Tibial nerve (tissue), 4 donors: ENCODE results near the gene KLK5.

ENCODE experiments used
- EP300 ChIP-seq, 2 donors: sonication (generic); formaldehyde crosslinking; IDR thresholded peaks; one replicate each; pipeline ENCODE4 v1.6.1; 2017; ENCODE audit warnings: antibody characterized with exemption in 2 of 2, mild to moderate bottlenecking in 1 of 2
- POLR2A ChIP-seq, 2 donors: fragments of 450-650 bp; IDR thresholded peaks; one replicate each; pipeline ENCODE4 v1.6.1; 2017; ENCODE audit warnings: antibody characterized with exemption in 2 of 2, mild to moderate bottlenecking in 2 of 2, moderate library complexity in 2 of 2
- TF ChIP-seq, protein P1 (sequence below), 5 experiments: fragments of 200-600 bp in 3 of 5; fragments of 450-650 bp in 2 of 5; sonication (generic) in 3 of 5; IDR thresholded peaks; one replicate each; pipeline ENCODE4 v1.5.1; 2016 to 2019; ENCODE audit warnings: antibody characterized with exemption in 5 of 5, mild to moderate bottlenecking in 3 of 5, moderate library complexity in 2 of 5

DNA sequence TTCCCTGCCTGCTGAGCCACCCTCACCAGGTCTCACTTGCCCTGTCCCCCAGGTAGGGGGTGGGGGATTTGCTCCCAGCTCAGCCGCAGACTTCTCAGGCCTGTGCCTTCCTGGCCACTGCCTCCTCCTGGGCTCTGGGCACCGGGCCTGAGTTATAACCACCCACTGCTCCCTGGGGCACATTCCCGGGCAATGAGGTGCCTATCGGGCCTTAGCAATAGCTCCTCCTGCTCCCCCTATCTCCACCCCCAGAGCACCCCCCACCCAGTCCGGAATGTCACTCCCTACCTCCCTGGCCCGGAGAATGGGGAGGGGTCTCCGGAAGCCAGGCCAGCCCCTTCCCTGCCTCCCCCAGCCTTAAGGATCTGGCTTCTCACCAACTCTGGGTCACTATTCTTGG, at the start of gene KLK5:
- TF ChIP-seq, protein P1, sequence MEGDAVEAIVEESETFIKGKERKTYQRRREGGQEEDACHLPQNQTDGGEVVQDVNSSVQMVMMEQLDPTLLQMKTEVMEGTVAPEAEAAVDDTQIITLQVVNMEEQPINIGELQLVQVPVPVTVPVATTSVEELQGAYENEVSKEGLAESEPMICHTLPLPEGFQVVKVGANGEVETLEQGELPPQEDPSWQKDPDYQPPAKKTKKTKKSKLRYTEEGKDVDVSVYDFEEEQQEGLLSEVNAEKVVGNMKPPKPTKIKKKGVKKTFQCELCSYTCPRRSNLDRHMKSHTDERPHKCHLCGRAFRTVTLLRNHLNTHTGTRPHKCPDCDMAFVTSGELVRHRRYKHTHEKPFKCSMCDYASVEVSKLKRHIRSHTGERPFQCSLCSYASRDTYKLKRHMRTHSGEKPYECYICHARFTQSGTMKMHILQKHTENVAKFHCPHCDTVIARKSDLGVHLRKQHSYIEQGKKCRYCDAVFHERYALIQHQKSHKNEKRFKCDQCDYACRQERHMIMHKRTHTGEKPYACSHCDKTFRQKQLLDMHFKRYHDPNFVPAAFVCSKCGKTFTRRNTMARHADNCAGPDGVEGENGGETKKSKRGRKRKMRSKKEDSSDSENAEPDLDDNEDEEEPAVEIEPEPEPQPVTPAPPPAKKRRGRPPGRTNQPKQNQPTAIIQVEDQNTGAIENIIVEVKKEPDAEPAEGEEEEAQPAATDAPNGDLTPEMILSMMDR (IDR thresholded peaks at IDR 0.05) = no peak
- TF ChIP-seq POLR2A (IDR thresholded peaks at IDR 0.05) = no peak
- TF ChIP-seq EP300 (IDR thresholded peaks at IDR 0.05) = no peak
